ENCODE results near the gene RHBDL1.
A peak's percentile ranks its signal among the peaks of the same experiment; 100 is the strongest.

RHBDL1 gene

DNA sequence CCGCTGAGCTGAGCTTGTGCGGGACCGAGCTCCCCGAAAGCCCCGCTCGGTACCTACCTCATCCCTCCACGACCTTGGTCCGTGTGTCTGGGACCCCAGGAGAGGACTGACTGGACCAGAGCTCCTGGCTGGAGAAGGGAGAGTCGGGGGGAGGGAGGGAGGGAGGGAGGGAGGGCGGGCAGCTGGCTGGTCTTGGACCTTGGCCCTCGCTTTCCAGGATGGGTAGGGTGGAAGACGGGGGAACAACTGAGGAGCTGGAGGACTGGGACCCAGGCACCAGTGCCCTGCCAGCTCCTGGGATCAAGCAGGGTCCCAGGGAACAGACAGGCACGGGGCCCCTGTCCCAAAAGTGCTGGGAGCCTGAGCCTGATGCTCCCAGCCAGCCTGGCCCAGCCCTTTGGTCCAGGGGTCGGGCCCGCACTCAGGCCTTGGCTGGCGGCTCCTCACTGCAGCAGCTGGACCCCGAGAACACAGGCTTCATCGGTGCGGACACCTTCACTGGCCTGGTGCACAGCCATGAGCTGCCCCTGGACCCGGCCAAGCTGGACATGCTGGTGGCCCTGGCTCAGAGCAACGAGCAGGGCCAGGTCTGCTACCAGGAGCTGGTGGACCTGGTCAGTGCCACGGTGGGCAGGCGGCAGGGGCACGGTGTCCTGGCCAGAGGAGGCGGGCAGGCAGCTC is 553 bp downstream of the RHBDL1 start:
- DNase-seq = no peak

DNA sequence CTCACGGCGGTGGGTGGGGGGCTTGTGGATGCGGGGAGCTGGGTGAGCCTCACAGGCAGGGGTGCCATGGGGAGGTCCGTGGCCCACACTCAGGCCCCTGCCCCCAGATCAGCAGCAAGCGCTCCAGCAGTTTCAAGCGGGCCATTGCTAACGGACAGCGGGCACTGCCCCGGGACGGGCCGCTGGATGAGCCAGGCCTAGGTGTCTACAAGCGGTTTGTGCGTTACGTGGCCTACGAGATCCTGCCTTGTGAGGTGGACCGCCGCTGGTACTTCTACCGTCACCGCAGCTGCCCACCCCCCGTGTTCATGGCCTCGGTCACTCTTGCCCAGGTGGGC is 1.1 kb downstream of the RHBDL1 start:
- DNase-seq = no peak

DNA sequence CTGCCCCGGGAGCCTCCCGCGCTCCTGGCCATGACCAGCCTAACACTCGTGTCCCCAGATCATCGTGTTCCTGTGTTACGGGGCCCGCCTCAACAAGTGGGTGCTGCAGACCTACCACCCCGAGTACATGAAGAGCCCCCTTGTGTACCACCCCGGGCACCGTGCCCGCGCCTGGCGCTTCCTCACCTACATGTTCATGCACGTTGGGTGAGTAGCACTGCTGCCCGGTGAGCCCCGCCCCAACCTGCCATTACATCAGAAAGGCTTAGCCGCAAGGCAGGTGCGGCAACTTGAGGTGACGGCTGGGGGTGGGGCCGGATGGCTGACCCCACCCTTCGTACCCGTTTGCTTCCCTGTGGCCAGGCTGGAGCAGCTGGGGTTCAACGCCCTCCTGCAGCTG is 1.4 kb downstream of the RHBDL1 start:
- no peak for DNase-seq

DNA sequence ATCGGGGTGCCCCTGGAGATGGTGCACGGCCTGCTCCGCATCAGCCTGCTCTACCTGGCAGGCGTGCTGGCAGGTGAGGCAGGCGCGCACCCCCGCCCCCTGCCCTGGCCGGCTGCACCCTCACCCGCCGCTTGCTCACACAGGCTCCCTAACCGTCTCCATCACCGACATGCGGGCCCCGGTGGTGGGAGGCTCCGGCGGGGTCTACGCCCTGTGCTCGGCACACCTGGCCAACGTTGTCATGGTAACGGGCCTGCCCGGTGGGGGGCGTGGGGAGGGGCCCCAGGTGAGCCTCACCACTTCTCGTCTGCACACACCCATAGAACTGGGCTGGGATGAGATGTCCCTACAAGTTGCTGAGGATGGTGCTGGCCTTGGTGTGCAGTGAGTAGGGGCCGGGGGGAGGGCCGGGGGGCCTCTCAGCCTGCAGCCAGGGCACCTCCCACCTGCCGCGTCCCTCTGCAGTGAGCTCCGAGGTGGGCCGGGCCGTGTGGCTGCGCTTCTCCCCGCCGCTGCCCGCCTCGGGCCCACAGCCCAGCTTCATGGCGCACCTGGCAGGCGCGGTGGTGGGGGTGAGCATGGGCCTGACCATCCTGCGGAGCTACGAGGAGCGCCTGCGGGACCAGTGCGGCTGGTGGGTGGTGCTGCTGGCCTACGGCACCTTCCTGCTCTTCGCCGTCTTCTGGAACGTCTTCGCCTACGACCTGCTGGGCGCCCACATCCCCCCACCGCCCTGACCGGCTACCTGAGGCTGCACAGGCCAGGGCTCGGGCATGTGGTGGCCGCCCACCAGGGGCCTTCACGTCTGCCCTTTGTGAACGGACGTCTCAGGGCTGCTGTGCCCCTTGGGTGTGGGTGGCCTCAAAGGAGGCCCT is 2.1 kb downstream of the RHBDL1 start:
- DNase-seq = no peak

DNA sequence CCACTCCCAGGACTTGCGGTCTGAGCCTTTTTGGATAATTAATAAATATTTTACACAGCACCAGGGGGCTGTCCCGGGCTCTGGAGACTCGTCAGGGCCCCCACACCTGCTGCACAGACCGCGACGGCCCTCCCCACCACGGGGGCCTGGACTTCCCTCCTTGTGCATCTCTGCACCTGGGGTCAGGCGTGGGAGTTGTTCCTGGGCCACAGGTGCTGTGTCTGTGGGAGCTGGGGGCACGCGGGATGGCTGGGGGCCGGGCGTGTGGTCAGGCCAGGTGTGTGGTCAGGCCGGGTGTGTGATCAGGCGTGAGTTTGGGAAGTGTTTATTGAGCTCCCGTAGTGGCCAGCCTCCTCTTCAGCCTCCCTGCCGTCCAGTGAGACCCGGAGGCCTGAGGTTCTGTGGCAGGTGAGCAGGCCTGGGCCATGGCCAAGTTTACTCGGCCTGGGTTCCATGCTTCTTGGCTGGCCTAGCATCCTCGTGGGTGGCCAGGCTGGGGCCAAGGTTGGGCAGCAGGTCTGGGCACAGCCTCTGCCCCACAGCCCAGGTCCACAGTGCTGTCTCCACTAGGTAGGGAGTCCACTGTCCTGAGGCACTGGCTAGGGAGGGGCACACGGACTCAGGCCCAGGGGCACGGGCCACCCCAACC is 2.9 kb downstream of the RHBDL1 start:
- DNase-seq = no peak

DNA sequence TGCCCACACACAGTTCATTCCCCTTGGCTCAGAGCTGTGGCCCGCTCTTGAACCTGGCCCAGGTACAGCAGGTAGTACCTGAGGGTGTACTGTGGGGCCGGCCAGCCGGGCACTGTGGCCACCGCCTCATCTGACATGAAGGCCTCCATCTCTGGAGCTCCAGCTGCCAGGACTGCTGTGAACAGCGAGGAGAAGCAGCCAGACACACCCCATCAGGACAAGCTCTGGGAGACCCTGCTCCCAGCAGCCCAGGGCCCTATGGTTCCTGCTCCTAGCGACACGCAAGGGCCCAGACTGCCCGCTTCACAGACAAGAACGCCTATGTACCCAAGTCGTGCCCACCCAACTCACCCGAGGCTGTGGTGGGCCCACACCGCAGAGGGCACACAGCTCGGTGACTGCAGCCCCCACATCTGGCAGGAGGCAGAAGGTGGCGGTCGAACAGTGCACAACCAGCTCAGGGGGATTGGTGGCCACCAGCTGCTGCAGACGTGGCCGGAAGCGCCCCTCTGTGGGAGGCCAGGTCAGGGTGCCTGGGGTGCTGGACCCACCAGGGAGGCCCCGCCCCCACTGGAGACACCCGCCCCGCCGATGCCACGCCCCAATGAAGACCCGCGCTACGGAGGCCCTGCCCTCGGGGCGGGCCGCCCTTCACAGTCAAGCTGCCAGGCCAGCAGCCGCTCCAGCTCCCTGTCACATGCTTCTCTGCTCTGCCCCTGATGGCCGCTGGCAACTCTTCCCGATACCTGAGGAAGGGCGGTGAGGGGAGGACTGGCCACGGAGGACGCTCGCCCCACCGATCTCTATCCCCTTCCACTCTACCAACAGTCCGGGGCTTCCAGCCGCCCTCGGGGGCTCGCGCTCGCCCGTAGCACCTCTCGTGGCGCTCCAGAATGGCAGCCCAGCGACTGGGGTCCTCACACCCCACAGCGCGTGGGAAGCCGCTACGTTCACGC is 3.7 kb downstream of the RHBDL1 start:
- peak; percentile 53 for DNase-seq

DNA sequence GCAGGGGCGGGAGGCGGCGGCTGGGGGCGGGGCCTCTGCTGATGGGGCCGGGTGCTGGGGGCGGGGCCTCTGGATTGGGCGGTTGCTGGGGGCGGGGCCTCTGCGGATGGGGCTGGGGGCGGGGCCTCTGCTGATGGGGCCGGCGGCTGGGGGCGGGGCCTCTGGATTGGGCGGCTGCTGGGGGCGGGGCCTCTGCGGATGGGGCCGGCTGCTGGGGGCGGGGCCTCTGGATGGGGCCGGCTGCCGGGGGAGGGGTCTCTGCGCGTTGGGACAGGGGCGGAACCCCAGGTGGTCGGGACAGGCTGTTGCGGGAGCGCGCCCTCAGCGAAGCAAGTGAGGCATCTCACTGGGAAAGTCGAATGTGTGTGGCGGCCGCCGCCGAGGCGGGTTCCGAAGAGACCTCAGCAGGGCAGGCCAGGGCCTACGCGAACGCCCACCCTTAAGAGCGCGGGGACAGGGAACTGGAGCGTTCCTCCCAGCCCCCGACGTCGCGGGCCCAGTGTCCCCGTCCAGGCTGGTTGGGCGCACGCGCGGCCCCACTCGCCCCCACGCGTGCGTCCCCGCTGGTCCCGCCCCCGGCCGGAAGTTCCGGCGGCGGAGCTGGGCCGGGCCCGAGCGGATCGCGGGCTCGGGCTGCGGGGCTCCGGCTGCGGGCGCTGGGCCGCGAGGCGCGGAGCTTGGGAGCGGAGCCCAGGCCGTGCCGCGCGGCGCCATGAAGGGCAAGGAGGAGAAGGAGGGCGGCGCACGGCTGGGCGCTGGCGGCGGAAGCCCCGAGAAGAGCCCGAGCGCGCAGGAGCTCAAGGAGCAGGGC is 4.5 kb downstream of the RHBDL1 start, which contains the start of gene STUB1:
Gene STUB1, plus strand, starts transcription at position 597 of the 811 bp plus-strand sequence. Its CDS starts 116 bp downstream, at position 713.
- DNase-seq = peak; percentile 92

DNA sequence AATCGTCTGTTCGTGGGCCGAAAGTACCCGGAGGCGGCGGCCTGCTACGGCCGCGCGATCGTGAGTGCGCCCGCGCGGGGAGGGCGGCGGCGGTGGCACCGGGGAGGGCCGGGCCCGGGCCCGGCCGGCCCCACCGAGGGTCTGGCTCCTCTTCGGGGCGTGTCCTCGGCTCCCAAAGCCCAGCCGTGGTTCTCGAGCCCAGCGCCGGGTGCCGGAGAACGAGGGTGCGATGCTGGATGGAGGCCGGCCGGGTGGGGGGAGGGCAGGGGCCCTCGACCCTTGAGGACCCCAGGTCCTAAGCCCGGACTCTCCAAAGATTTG is 5.1 kb downstream of the RHBDL1 start:
- DNase-seq = no peak

DNA sequence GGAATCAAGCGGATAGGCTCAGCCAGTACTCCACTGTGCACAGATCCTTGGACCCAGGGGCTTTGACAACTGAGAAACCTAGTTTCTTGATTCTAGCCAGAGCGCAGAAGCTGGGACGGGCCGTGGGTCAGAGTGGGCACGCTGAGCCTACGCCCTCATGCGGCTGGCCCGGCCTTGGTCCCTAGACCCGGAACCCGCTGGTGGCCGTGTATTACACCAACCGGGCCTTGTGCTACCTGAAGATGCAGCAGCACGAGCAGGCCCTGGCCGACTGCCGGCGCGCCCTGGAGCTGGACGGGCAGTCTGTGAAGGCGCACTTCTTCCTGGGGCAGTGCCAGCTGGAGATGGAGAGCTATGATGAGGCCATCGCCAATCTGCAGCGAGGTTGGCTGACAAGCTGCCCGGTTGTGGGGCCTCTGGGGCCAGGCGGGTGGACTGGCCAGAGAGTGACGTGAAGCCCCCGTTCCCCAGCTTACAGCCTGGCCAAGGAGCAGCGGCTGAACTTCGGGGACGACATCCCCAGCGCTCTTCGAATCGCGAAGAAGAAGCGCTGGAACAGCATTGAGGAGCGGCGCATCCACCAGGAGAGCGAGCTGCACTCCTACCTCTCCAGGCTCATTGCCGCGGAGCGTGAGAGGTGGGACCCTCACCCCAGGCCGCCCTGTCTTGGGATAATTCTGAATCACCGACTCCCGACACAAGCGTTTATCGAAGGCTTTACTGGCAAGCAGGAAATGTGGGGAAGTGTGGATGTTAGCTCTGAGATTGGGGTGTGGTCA is 5.7 kb downstream of the RHBDL1 start:
- DNase-seq = no peak

DNA sequence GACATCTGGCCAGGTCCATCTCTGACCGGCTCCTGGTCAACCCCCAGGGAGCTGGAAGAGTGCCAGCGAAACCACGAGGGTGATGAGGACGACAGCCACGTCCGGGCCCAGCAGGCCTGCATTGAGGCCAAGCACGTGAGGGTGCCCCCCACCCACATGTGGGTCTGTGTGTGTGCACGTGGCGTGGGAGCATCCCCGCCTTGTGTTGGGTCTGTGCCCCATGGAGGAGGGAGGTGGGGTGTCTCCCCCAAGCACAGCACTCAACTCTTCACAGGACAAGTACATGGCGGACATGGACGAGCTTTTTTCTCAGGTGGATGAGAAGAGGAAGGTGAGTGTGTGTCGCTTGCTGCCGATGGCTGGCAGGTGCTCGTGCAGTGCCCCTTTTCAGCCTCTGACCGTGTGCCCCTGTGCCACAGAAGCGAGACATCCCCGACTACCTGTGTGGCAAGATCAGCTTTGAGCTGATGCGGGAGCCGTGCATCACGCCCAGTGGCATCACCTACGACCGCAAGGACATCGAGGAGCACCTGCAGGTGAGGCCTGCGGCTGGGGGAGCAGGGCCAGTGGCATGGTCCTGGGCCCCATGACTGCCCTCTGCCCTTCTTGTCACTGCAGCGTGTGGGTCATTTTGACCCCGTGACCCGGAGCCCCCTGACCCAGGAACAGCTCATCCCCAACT is 6.4 kb downstream of the RHBDL1 start:
- no peak for DNase-seq

DNA sequence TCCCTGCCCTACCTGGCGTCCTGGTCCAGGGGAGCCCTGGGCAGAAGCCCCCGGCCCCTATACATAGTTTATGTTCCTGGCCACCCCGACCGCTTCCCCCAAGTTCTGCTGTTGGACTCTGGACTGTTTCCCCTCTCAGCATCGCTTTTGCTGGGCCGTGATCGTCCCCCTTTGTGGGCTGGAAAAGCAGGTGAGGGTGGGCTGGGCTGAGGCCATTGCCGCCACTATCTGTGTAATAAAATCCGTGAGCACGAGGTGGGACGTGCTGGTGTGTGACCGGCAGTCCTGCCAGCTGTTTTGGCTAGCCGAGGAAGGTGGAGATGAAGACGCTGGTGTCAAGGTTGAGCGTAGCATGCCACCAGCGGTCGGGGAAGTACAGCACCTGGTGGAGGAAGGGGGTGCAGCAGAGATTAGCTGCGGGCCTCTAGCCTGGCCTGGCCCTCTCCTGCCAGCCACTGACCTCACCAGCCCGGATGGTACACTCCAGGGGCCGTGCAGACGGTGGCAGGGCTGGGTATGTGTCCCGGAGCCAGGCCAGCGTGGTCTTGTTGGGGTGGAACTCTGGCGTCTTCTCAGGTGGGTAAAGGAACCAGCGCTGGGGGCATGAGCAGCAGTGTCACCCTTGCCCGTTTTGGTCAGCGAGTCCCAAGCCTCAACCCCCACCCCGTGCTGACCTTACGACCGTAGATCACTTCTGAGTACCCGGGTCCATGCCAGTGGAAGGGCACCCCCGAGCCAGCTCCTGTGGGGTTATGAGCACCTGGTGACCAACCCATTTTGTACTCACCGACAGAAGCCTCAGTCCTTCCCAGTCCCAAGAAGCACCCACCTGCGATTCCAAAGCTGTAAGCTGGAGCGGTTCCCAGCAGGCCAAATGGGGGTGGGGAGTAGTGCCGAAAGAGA is 7.3 kb downstream of the RHBDL1 start:
- no peak for DNase-seq

DNA sequence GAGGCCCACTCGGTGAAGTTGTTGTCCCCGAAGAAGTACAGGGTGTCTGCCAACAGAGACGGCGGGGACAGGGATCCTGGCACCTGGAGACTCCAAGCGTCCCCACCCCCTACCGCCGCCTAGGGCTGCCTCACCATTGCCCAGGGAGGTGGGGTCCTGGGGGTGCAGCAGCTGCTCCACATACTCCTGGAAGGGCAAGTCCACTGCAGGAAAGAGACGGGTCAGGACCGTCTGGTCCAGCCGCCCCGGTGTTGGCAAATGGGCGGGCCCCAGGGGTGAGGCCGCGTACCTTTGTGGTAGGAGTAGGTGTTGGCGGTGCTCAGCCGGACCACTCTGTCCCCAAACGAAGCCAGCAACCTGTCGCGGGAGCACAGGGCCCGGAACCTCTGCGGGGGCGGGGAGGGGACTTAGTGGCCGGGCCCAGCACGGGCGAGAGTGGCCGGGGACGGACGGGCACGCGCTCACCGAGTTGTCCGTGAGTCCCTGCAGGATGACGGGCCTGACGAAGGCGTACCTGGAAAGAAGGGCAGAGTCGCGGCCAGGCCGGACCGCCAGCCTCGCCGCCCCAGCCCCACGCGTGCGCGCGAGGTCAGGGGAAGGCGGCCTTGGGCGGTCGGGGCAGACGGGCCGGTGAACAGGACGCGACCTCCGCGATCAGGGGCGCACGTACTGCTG is 8.1 kb downstream of the RHBDL1 start:
- no peak for DNase-seq

DNA sequence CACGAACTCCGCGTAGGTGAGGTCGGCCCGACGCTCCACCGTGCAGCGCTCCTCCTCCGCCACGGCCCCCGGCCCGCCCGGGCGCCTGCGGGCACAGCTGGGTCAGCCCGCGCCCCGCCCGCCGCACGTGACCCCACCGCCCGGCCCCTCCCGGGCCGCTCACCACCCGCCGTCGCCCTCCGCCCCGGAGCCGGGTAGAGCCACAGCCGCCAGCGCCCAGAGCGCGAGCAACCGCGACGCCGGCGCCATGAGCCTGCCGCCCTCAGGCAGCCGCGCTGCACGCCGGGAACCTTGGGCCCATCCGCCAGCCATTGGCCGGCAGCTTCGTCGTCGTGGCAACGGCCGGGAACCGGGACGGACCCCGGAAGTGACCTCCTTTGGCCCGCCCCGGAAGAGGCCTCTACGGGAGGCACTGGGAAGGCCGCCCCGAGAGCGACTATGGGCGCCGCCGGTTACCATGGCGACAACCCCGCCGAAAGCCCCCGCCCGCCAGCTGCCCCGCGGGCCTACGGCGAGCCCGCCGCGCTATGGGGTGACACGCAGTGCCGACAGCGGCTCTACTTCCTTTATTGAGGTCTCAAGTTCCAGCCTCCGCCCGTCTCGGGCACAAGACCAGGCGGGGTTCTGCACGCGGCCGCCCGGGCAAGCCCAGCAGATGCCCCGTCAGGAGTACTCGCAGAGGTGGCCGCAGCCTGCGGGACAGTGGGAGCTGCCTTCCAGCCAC is 8.8 kb downstream of the RHBDL1 start, which contains the start of gene JMJD8:
Gene JMJD8, minus strand, starts transcription at position 264 of the 724 bp plus-strand sequence. Its CDS starts 15 bp downstream, at position 249.
- DNase-seq = peak; percentile 97

DNA sequence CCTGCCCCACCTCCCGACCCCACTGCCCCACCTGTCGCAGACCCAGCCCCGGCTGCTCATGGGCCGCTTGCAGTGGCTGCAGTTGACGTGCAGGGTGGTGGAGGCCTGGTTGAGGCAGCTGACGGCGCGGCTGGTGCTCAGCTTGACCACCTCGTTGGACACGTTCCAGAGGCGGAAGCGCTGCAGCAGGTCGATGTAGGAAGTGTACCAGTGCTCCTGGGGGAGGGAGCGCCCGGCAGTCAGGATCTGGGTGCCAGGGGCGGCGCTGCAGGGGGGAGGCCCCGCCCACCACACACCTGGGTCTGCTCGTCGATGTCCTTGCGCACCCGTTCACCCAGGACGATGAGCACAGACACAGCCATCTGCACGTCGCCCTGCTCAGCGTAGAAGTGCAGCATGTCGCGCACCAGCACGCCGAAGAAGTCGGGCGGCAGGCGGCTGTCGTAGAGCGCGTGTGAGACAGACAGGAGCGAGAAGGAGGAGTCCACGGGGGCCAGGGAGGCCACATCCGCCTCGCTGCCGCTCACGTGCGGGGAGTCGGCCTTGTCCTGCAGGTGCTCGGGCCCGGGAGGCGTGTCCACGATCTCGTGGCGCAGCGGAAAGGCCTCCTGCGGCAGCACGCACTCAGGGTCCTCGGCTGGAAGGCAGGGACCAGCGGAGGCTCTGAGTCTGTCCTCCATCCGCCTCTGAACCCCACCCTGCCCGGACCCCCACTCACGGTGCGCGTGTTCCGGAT is 9.7 kb downstream of the RHBDL1 start:
- no peak for DNase-seq

DNA sequence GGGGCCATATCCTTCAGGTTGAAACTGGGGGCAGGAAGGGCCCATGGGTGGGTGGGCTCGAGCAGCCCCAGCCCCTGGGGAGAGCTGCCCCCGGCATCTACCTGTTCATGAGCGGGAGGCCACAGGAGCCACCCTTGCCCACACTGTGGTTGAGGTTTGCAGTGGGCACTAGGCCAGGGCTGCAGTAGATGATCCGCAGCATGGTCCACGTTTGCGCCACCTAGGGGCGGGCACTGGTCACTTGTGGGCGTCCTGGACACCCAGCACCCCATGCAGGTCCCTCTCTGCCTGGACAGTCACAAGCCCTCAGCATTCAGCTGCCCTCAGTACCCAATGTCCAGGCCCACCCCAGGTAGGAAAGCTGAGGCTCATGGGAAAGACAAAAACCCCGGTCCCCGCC is 10.5 kb downstream of the RHBDL1 start:
- DNase-seq = no peak

DNA sequence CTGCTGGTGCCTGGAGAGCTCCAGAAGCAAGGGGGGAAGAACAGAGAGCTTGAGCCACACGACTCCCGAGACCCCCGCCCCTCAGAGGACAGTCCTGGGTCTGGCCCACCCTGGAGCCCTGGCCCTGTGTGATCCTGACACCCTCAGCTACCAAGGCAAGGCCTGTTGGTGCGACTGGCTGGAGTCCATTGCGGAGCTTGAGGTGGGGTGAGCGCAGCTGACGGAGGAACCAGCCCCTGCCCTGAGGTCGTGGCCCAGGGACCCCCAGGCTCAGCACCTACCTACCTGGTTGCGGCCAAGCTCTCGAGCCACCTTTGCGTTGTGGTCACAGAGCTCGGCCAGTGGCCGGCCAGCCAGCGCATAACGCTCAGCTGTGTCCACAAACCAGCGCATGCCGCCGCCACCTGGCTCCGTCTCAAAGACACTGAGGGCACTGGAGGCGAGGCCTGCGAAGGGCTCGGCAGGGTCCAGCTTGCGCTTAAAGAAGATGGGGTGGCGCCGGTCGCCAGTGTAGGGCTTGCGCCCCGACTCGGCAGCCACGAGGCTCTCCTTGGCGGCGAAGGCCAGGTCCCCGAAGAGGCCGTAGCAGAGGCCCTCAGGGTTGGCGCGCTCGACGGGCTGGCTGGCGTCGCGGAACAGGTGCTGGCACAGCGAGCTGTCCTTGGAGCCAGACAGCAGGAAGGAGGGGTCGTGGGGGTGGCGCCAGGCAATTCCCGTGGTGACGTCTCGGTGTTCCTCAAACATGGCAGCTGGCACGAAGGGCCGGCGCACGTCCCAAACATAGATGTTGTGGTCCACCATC is 11.2 kb downstream of the RHBDL1 start:
- no peak for DNase-seq
